ENCODE results near the gene MAT1A.

MAT1A gene

GRCh38 chr10:80281784-80282765, 7.4 kb downstream of the MAT1A start:
- no peak for FAIRE-seq

GRCh38 chr10:80281292-80281691, 8.2 kb downstream of the MAT1A start:
- FAIRE-seq, result no peak

- FAIRE-seq, result no peak
These were observed 9.2 kb downstream of the MAT1A start for GRCh38 chr10:80280071-80280800.

GRCh38 chr10:80279146-80279545, 10.3 kb downstream of the MAT1A start:
- FAIRE-seq, result no peak

- FAIRE-seq, result no peak
These were observed 11.0 kb downstream of the MAT1A start for GRCh38 chr10:80278480-80278879.

- FAIRE-seq, result no peak
These were observed 11.7 kb downstream of the MAT1A start for GRCh38 chr10:80277567-80278250.

- FAIRE-seq, result no peak
These were observed 12.4 kb downstream of the MAT1A start for GRCh38 chr10:80277016-80277415.

GRCh38 chr10:80276335-80276734, 13.1 kb downstream of the MAT1A start:
- FAIRE-seq, result no peak

- FAIRE-seq, result no peak
These were observed 13.7 kb downstream of the MAT1A start for GRCh38 chr10:80275756-80276155.

GRCh38 chr10:80275135-80275498, 14.3 kb downstream of the MAT1A start:
- FAIRE-seq, result no peak

- FAIRE-seq, result no peak
These were observed 14.9 kb downstream of the MAT1A start for GRCh38 chr10:80274396-80275134.

- FAIRE-seq, result no peak
These were observed 15.8 kb downstream of the MAT1A start for GRCh38 chr10:80273523-80274170.

- no peak for FAIRE-seq
These were observed 16.5 kb downstream of the MAT1A start for GRCh38 chr10:80272793-80273522.

GRCh38 chr10:80271416-80271815, 18.0 kb downstream of the MAT1A start:
- FAIRE-seq, result no peak

GRCh38 chr10:80270887-80271286, 18.6 kb downstream of the MAT1A start:
- FAIRE-seq, result no peak

GRCh38 chr10:80268938-80269588, 20.4 kb downstream of the MAT1A start:
- FAIRE-seq, result no peak

- FAIRE-seq, result no peak
These were observed 21.2 kb downstream of the MAT1A start for GRCh38 chr10:80268266-80268665.

GRCh38 chr10:80266513-80266863, 23.0 kb downstream of the MAT1A start:
- FAIRE-seq, result no peak

GRCh38 chr10:80265740-80266512, 23.5 kb downstream of the MAT1A start:
- no peak for FAIRE-seq

Measured in islet of Langerhans (tissue), 1 donor.